Testis (tissue), 3 donors: ENCODE results near the gene VDAC1. TPM values are rescaled to one million over a fixed set of nuclear protein-coding genes. Genes with fewer than 3 reads are reported as not detected.

Source experiments
- DNase-seq: peaks from one replicate; pipeline ENCODE4 v3.0.0-alpha.2; 2019
- H3K27ac ChIP-seq, 2 donors: fragments of 200-600 bp; sonication (generic); one replicate each; pipeline ENCODE4 v1.5.1; 2019
- H3K27me3 ChIP-seq: fragments of 200-600 bp; sonication (generic); one replicate; pipeline ENCODE4 v1.5.1; 2019
- H3K36me3 ChIP-seq: fragments of 200-600 bp; sonication (generic); one replicate; pipeline ENCODE4 v1.5.1; 2017; ENCODE audit warnings: low read depth; ENCODE audit errors: missing control alignments
- H3K4me1 ChIP-seq: fragments of 200-600 bp; sonication (generic); one replicate; pipeline ENCODE4 v1.5.1; 2019
- H3K4me3 ChIP-seq, 2 donors: fragments of 200-600 bp; sonication (generic); one replicate each; pipeline ENCODE4 v1.5.1; 2017 to 2019
- H3K9me3 ChIP-seq: fragments of 200-600 bp; sonication (generic); one replicate; pipeline ENCODE4 v1.5.1; 2017
- CTCF ChIP-seq, 3 experiments: fragments of 450-650 bp in 2 of 3; fragments of 200-600 bp in 1 of 3; sonication (generic) in 1 of 3; IDR thresholded peaks; one replicate each; pipeline ENCODE4 v1.5.1; 2016 to 2019; ENCODE audit warnings: antibody characterized with exemption in 3 of 3, mild to moderate bottlenecking in 2 of 3, moderate library complexity in 1 of 3
- POLR2A ChIP-seq: fragments of 450-650 bp; IDR thresholded peaks from one replicate; pipeline ENCODE4 v1.6.1; 2017; ENCODE audit warnings: antibody characterized with exemption, mild to moderate bottlenecking, moderate library complexity
- WGBS, 2 donors: methylation state at CpG; one replicate each; pipeline ENCODE4 v1.1.5; 2018; 5-methylcytosine and 5-hydroxymethylcytosine counted together
- intact Hi-C: fragments of 100-400 bp; cut with DNase I; formaldehyde crosslinking; loops from one replicate; pipeline ENCODE4 v1.15.1; 2023; ENCODE audit warnings: low total_unique reads
- polyA plus RNA-seq: library from polyadenylated mRNA; stranded (reverse); fragments of 350-450 nt; fragmentation: Illumina TruSeq; extraction: RNeasy Lipid Tissue Mini Kit (QIAGEN cat#74804); gene quantifications from one replicate; pipeline ENCODE4 v1.2.3, GENCODE V29; 2014; ENCODE audit warnings: low read depth, low replicate concordance; ENCODE audit not compliant: insufficient read depth
- total RNA-seq, 2 donors: library from RNA; depleted of rRNA; stranded (reverse); fragments of >200 nt; gene quantifications; one replicate each; pipeline ENCODE4 v1.2.3, GENCODE V29; 2016

The VDAC1 gene
- total and polyA plus RNA-seq, 3 donors from 2014 or later: 88.4 to 151 (median 127) TPM

- no peak for DNase-seq
- TF ChIP-seq CTCF (IDR thresholded peaks at IDR 0.05): no peak
- TF ChIP-seq POLR2A: no peak
- Histone ChIP-seq H3K4me1 (no peaks in the 10 kb centered on the region), H3K4me3 (no peak overlapping the region), H3K27me3 (no peaks in the 10 kb centered on the region), H3K36me3 (no peaks in the 10 kb centered on the region), H3K9me3 (no peaks in the 10 kb centered on the region), H3K27ac (no peak overlapping the region)
- intact Hi-C loops: no loop called here
- 94 to 96% methylated on average over 2 of the region's 2 CpGs for WGBS, 2 donors
These were observed 24.4 kb upstream of the VDAC1 start for GRCh38 chr5:134029156-134029555.

GRCh38 chr5:134028496-134028895 is 23.7 kb upstream of the VDAC1 start:
- no peaks in the 10 kb centered on the region for H3K4me1 ChIP-seq
- no peak overlapping the region for H3K27ac ChIP-seq
- H3K4me3 ChIP-seq: no peak overlapping the region
- intact Hi-C loops: no loop called here
- TF ChIP-seq CTCF (IDR thresholded peaks at IDR 0.05) (no peak), POLR2A (no peak)
- H3K27me3 ChIP-seq: no peaks in the 10 kb centered on the region
- no peak for DNase-seq
- H3K36me3 ChIP-seq: no peaks in the 10 kb centered on the region
- 96 to 97% methylated on average over 3 of the region's 3 CpGs for WGBS, 2 donors
- H3K9me3 ChIP-seq: no peaks in the 10 kb centered on the region

GRCh38 chr5:134027288-134027615 is 22.5 kb upstream of the VDAC1 start:
- Histone ChIP-seq H3K27me3 (no peaks in the 10 kb centered on the region), H3K9me3 (no peaks in the 10 kb centered on the region), H3K36me3 (no peaks in the 10 kb centered on the region), H3K4me1 (no peaks in the 10 kb centered on the region), H3K27ac (no peak overlapping the region), H3K4me3 (no peak overlapping the region)
- DNase-seq: no peak
- 93% methylated on average over 5 of the region's 5 CpGs for WGBS, 2 donors
- TF ChIP-seq CTCF (IDR thresholded peaks at IDR 0.05) (no peak), POLR2A (no peak)
- intact Hi-C loops: no loop called here

GRCh38 chr5:134026521-134027287 is 21.9 kb upstream of the VDAC1 start:
- no peak overlapping the region for H3K4me3 ChIP-seq
- WGBS, 2 donors: 58 to 76% methylated on average over 4 to 6 of the region's 6 CpGs
- H3K9me3 ChIP-seq: no peaks in the 10 kb centered on the region
- H3K27ac ChIP-seq: no peak overlapping the region
- no peaks in the 10 kb centered on the region for H3K27me3 ChIP-seq
- H3K4me1 ChIP-seq: no peaks in the 10 kb centered on the region
- TF ChIP-seq CTCF (IDR thresholded peaks at IDR 0.05) (peak in 1 of 3 experiments; percentile 20), POLR2A (no peak)
- DNase-seq: peak; percentile 71
- intact Hi-C loops: no loop called here
- H3K36me3 ChIP-seq: no peaks in the 10 kb centered on the region

- TF ChIP-seq CTCF (IDR thresholded peaks at IDR 0.05): no peak
- no peak for TF ChIP-seq POLR2A
- Histone ChIP-seq H3K36me3 (no peaks in the 10 kb centered on the region), H3K9me3 (no peaks in the 10 kb centered on the region), H3K27ac (no peak overlapping the region), H3K27me3 (no peaks in the 10 kb centered on the region), H3K4me1 (no peaks in the 10 kb centered on the region), H3K4me3 (no peak overlapping the region)
- intact Hi-C loops: no loop called here
- WGBS, 2 donors: 84 to 92% methylated on average over 3 to 5 of the region's 5 CpGs
- no peak for DNase-seq
These were observed 21.0 kb upstream of the VDAC1 start for GRCh38 chr5:134025786-134026185.
